ENCODE measurements around the gene ZNF234. TPM values are rescaled to one million over a fixed set of nuclear protein-coding genes. Genes with fewer than 3 reads are reported as not detected.

ZNF234 gene
- total RNA-seq: 5.2 and 5.5 TPM in 2 replicates

DNA sequence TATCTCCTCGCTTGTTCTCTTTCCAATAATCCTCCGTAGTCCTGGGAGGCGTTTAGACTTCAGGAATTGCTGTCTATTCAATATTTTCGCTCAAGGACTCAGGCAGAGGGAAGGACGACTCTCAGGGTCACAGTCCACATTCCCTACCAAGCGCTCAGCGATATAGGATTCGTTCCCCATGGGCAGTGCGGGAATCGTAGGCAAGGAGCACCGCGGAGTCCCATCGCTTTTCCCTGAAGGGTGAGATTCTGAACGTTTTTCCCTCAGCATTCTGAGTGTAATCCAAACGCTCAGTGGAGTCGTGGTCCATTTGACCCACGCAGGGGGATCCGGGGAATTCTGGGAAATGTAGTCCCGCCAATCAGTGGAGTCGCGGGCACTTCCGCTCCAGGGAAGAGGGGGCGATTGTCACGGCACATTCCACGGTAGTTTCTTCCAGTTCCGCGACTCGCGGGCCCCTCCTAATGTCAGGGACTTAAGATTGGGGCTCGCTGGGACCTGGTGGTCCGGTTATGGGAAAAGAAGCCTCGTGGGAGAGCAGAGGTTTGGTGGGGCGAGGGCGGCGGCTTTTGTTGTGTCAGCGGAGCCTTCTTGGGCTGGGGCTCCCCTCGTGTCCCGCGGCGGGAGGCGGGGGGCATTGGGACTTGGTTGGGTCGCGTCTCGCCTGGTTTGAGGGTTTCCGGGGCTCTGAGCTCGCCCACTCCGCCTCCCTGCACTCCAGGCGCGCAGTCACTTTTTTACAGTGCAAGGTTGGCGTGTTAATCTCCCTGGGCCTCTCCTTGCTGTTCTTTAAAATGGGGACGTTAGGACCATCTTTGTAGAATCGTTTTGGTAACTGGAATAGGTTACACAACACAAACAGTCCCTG, at the start of gene ZNF234:
TSS of gene ZNF234 (plus strand) at position 364 of the 868 bp plus-strand sequence. CDS start 3,079 bp downstream, outside the sequence.

DNA sequence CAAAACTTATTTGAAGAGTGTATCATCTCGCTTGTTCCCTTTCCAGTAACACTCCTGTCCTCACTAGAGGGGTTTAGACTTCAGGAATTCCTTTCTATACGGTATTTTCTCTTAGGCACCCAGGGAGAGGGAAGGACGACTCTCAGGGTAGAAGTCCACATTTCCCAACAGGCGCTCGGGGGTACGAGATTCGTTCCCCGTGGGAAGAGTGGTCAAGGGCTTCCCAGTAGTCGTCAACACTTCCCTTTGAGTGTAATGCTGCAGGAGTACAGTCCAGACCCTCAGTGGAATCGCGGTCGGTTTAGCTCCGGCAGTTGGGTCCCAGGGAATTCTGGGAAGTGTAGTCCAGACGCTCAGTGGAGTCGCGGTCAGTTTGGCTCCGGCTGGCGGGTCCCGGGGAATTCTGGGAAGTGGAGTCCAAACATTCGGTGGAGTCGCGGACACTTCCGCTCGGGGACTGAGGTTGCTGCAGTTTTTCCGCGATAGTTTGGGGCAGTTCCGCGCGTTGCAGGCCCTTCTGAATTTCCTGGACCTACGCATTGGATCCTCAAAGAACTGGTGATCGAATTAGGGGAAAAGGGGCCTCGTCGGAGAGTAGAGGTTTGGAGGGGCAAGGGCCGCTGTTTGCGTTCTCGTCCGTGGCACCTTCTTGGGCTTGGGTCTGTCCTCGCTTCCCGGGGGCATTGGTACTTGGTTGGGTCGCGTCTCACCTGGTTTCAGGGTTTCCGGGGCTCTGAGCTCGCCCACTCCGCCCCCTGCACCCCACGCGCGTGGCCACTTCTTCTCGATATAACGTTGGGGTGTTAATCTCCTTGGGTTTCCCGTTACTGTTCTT, 47.2 kb upstream of the ZNF234 start, which contains the start of gene ZNF224:
TSS of gene ZNF224 (plus strand) at position 431 of the 835 bp plus-strand sequence. CDS start 3,513 bp downstream, outside the sequence.

DNA sequence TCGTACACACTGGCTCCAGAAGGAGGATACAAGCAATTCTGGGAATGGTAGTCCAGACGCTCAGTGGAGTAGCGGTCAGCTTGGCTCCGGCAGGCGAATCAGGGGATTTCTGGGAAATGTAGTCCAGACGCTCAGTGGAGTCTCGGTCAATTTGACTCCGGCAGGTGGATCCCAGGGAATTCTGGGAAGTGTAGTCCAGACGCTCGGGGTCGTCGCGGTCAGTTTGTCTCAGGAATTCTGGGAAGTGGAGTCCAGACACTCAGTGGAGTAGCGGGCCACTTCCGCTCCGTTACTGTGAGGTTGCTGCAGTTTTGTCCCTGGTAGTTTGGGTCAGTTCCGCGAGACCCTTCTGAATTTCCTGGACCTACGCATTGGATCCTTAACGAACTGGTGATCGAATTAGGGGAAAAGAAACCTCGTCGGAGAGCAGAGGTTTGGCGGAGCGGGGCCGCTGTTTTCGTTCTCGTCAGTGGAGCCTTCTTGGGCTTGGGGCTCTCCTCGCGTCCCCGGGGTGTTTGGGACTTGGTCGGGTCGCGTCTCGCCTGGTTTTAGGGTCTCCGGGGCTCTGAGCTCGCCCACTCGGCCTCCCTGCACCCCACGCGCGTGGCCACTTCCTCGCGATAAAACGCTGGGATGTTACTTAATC, 28.1 kb upstream of the ZNF234 start, which contains the start of gene ZNF225:
TSS of gene ZNF225 (plus strand) at position 262 of the 646 bp plus-strand sequence. CDS start 2,429 bp downstream, outside the sequence.

DNA sequence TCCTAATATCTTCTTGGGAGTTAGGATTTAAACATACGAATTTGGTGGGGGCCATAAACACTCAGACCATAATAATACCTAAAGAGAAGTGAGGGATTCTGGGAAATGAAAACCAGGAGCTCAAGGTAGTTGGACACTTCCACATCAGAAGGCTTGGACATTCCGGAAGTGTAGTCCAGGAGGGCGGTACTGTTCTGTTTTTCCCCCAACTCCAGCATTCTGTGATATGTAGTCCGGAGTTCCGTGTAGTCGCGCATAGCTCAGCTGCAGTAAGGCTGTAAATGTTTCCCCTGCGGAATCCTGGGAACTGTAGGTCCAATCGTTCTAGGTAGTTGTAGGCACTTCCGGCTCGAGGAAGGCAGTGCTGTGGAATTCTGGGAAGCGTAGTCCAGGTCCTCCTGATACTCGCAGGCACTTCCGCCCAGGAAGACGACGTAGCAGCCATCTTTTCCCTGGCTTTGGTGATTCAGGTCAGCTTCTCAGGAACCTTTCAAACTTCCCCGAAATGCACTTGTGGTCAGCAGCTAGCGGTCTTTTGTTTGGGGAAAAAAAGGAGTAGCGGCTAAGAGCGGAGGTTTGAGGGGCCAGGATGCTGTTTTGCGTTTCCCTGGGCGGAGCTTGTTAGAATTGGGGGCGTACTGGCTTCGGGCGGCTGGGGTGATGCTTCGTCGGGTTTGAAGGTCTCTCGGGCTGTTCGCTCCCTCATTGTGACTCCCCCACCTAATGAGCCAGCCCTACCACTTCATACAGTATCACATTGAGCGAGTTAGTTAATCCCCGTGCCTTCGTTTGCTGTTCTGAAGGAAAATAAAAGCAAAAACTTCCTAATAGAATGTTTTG, 23.5 kb downstream of the ZNF234 start, which contains the start of gene ZNF226:
TSS of gene ZNF226 (plus strand) at position 428 of the 840 bp plus-strand sequence. CDS start 4,981 bp downstream, outside the sequence.

Other genes starting within 250 kb of the ZNF234 start
- gene ZNF45, start 206.3 kb upstream of the ZNF234 start, total RNA-seq: 4.3 and 6.8 TPM in 2 replicates
- gene ZNF221, start 190.3 kb upstream of the ZNF234 start, total RNA-seq: 2.4 and 3.3 TPM in 2 replicates
- gene ZNF155, start 157.4 kb upstream of the ZNF234 start, total RNA-seq: 2.6 and 6.1 TPM in 2 replicates
- 0.94 and 1.4 TPM in 2 replicates for gene ZNF230, start 138.6 kb upstream of the ZNF234 start, total RNA-seq
- gene ZNF222, start 116.2 kb upstream of the ZNF234 start, total RNA-seq: 1.4 and 1.8 TPM in 2 replicates
- gene ZNF223, start 89.5 kb upstream of the ZNF234 start, total RNA-seq: 2.3 and 2.5 TPM in 2 replicates
- 0.73 and 0.98 TPM in 2 replicates for gene ZNF284, start 69.4 kb upstream of the ZNF234 start, total RNA-seq
- 7.4 and 8.3 TPM in 2 replicates for gene ZNF224, start 47.2 kb upstream of the ZNF234 start, total RNA-seq
- gene ZNF225, start 28.2 kb upstream of the ZNF234 start, total RNA-seq: 1.1 and 1.9 TPM in 2 replicates
- gene ZNF226, start 23.5 kb downstream of the ZNF234 start, total RNA-seq: 7.9 and 15.5 TPM in 2 replicates
- 3.1 and 5.6 TPM in 2 replicates for gene ZNF227, start 71.0 kb downstream of the ZNF234 start, total RNA-seq
- 0.13 and 1.0 TPM in 2 replicates for gene ZNF233, start 118.3 kb downstream of the ZNF234 start, total RNA-seq
- 0.47 and 0.69 TPM in 2 replicates for gene ZNF235, start 163.5 kb downstream of the ZNF234 start, total RNA-seq
- 2.1 and 2.4 TPM in 2 replicates for gene ZNF112, start 215.1 kb downstream of the ZNF234 start, total RNA-seq